Astrocyte of the cerebellum (primary cell): ENCODE measurements around the gene DUSP5.

ENCODE experiments used
- DNase-seq: peaks from one replicate; pipeline ENCODE4 v3.0.0-alpha.2; 2011; ENCODE audit warnings: low read depth
- H3K4me3 ChIP-seq: 2 replicates; pipeline ENCODE4 v1.5.1; 2011; ENCODE audit warnings: mild to moderate bottlenecking, low read depth, low read length, moderate library complexity
- CTCF ChIP-seq: IDR thresholded peaks from 2 replicates; pipeline ENCODE4 v1.5.1; 2012; ENCODE audit warnings: low read length, low read depth, moderate library complexity, mild to moderate bottlenecking; ENCODE audit errors: missing control alignments
- in situ Hi-C: cut with HindIII; loops from 2 replicates; pipeline ENCODE4 v1.10.0; 2017; ENCODE audit warnings: low sequenced_read_pairs

DUSP5 gene

DNA sequence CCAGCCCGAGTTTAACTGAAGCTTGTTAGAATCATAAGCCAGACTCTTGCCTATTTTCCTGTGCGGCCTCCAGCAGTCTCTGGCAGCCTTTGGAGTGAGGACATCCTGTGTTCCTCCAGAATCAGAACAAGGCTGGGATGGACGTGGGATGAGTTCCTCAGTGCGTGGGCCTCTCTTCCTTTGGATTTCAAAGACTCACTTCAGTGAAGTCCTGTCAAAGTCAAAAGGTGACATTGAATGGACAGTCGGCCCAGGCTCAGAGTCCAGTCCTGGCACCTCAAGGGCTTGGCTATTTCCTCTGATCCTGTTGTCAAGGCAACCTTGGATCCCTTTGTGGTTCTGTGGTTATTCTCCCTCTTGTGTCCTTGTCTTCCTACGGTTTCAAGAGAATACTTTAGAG lies 48.4 kb downstream of the DUSP5 start:
- in situ Hi-C loops: loop anchor here (5.0 kb wide), 1 partner anchor 44 kb away; no protein-coding TSS in a partner anchor
- no peak for TF ChIP-seq CTCF

GRCh38 chr10:110546499-110547110 lies 48.9 kb downstream of the DUSP5 start:
- in situ Hi-C loops: loop anchor here (5.0 kb wide), 1 partner anchor 44 kb away; no protein-coding TSS in a partner anchor
- TF ChIP-seq CTCF: no peak
- no peak overlapping the region for H3K4me3 ChIP-seq
- DNase-seq: no peak

More for the DNA sequence above, 48.4 kb downstream of the DUSP5 start:
- no peak overlapping the region for H3K4me3 ChIP-seq
- no peak for DNase-seq

DNA sequence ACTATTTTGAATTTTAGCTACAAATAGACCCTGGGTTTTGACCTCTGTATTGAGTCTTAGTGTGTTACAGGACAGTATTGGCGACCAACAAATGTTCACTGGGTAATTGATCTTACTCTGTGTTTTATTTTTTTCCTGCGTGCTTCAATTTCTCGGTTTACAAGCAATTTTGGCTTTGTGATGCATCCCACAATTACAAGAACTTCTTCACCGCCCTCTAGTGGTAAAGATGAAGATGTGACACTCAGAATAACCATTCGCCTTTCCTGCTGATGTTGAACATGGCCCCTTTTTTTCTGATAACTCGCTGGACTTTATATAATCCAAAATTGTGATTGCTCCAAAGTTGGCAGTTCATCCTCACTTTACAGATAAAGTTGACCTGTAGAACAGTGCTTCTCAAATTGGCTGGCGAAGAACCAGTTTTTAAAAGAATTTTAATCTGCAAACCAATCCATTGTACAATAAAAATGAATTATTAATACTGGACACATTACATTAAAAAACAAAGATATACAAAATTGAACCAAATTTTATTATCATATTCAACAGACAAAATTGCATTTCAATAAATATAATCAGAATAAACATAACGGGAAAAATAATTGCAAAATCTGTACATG lies 49.5 kb downstream of the DUSP5 start:
- no peak overlapping the region for H3K4me3 ChIP-seq
- TF ChIP-seq CTCF: peak; percentile 74
- DNase-seq: peak; percentile 59
- in situ Hi-C loops: loop anchor here (5.0 kb wide), 1 partner anchor 45 kb away; no protein-coding TSS in a partner anchor

- no peak for DNase-seq
- H3K4me3 ChIP-seq: no peak overlapping the region
- TF ChIP-seq CTCF: no peak
- in situ Hi-C loops: loop anchor here (5.0 kb wide), 1 partner anchor 46 kb away; no protein-coding TSS in a partner anchor
Observed at GRCh38 chr10:110548002-110548401, 50.3 kb downstream of the DUSP5 start.

GRCh38 chr10:110549211-110549610 lies 51.5 kb downstream of the DUSP5 start:
- TF ChIP-seq CTCF: no peak
- DNase-seq: no peak
- H3K4me3 ChIP-seq: no peak overlapping the region
- in situ Hi-C loops: loop anchor here (5.0 kb wide), 1 partner anchor 47 kb away; no protein-coding TSS in a partner anchor

GRCh38 chr10:110553905-110554304 lies 56.2 kb downstream of the DUSP5 start:
- H3K4me3 ChIP-seq: no peak overlapping the region
- TF ChIP-seq CTCF: no peak
- no peak for DNase-seq
- in situ Hi-C loops: no loop called here
